ENCODE measurements around the gene ATP8A2. TPM values are rescaled to one million over a fixed set of nuclear protein-coding genes. Genes with fewer than 3 reads are reported as not detected.

ATP8A2 gene
- total and polyA plus RNA-seq, 9 of the 15 experiments (the other 6 are each of a cell fraction or from before 2014, with no cell fraction given): under 0.01 to 0.33 (median 0.06) TPM; not detected in 4

DNA sequence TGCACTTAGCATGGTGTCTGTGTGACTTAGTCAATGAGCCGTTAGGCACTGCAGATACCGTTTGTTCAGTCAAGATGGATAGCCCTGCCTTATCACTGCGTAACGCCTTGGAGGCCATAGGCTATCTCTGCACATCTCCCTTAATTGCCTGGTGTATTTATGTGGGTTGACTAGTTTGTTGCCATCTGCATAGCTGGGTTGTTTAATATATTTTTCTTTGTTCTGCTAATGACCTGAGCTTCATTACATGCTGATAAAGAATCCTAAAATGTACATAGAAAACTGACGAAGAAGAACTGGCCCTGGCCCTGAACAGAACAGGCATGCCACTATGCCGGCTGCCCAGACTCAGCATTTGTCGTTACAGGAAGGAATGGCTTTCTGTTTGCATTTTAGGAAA, 382.2 kb downstream of the ATP8A2 start:
- H3K27me3 ChIP-seq (ENCODE audit: control insufficient read depth in 2 of 2, insufficient read depth in 2 of 2, low read length in 2 of 2): peaks cover 0 to 11% of the 10 kb centered on the region in 2 experiments; a peak in 2 of 5 replicates
- no peaks in the 10 kb centered on the region for H4K20me1 ChIP-seq (replicated peaks; ENCODE audit: control insufficient read depth, insufficient read depth, low read length)
- no peak overlapping the region for H3K4me3 ChIP-seq
- ATAC-seq: no peak
- no peaks in the 10 kb centered on the region for H3K36me3 ChIP-seq (ENCODE audit: control insufficient read depth, insufficient read depth, low read length)
- H3K9me3 ChIP-seq (replicated peaks; ENCODE audit: control insufficient read depth, insufficient read depth, low read depth, low read length): no peaks in the 10 kb centered on the region
- intact Hi-C loops (cut with micrococcal nuclease) (no loop called here), in situ Hi-C loops (cut with MboI) (no loop called here)
- no peak for DNase-seq (ENCODE audit: extremely low read depth in 1 of 4, low spot score in 3 of 4)
- POLR2A ChIA-PET: interaction anchor here (1.2 kb wide), 1 partner anchor 9 kb away, joined by 3 read pairs; no protein-coding TSS in a partner anchor
- H3K4me1 ChIP-seq (replicated peaks in 1 of 2; ENCODE audit: control insufficient read depth in 2 of 2, insufficient read depth in 2 of 2, low read length in 2 of 2): no peaks in the 10 kb centered on the region
- H3K9ac ChIP-seq (ENCODE audit: insufficient read depth in 1 of 2, low read depth in 2 of 2, low read length in 2 of 2): no peak overlapping the region
- no peaks in the 10 kb centered on the region for H3K79me2 ChIP-seq (ENCODE audit: control insufficient read depth, insufficient read depth, low read length)
- FAIRE-seq: no peak
- no peak overlapping the region for H3K4me2 ChIP-seq (ENCODE audit: insufficient read depth, low read length)
- H3K27ac ChIP-seq (ENCODE audit: extremely low read depth, low read depth, low read length): no peak overlapping the region
- 2% methylated on average over 7 of the region's 7 CpGs for WGBS (ENCODE audit: insufficient coverage, low coverage, missing lambda C conversion rate)
- BruUV-seq (replicated peaks): no TSS peak
- CTCF ChIA-PET (ENCODE audit: low intra/inter-chr PET ratio): no interaction called here
- no peak overlapping the region for H2AFZ ChIP-seq (ENCODE audit: low read depth, low read length)
- no peaks in the 10 kb centered on the region for H3K9me1 ChIP-seq (ENCODE audit: control insufficient read depth, insufficient read depth, low read length)
- TF ChIP-seq ZNF12 (CRISPR knock-in tag; IDR thresholded peaks at IDR 0.05): no peak
- TF ChIP-seq PCBP1 (IDR thresholded peaks at IDR 0.05; ENCODE audit: low read depth, low read length, poor library complexity, severe bottlenecking): no peak
- TF ChIP-seq FIP1L1 (IDR thresholded peaks at IDR 0.05; ENCODE audit: low read depth, low read length, poor library complexity, severe bottlenecking): no peak
- TF ChIP-seq ZNF644 (tag; IDR thresholded peaks at IDR 0.05; ENCODE audit: low read depth): no peak
- TF ChIP-seq, protein P1, sequence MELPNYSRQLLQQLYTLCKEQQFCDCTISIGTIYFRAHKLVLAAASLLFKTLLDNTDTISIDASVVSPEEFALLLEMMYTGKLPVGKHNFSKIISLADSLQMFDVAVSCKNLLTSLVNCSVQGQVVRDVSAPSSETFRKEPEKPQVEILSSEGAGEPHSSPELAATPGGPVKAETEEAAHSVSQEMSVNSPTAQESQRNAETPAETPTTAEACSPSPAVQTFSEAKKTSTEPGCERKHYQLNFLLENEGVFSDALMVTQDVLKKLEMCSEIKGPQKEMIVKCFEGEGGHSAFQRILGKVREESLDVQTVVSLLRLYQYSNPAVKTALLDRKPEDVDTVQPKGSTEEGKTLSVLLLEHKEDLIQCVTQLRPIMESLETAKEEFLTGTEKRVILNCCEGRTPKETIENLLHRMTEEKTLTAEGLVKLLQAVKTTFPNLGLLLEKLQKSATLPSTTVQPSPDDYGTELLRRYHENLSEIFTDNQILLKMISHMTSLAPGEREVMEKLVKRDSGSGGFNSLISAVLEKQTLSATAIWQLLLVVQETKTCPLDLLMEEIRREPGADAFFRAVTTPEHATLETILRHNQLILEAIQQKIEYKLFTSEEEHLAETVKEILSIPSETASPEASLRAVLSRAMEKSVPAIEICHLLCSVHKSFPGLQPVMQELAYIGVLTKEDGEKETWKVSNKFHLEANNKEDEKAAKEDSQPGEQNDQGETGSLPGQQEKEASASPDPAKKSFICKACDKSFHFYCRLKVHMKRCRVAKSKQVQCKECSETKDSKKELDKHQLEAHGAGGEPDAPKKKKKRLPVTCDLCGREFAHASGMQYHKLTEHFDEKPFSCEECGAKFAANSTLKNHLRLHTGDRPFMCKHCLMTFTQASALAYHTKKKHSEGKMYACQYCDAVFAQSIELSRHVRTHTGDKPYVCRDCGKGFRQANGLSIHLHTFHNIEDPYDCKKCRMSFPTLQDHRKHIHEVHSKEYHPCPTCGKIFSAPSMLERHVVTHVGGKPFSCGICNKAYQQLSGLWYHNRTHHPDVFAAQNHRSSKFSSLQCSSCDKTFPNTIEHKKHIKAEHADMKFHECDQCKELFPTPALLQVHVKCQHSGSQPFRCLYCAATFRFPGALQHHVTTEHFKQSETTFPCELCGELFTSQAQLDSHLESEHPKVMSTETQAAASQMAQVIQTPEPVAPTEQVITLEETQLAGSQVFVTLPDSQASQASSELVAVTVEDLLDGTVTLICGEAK (IDR thresholded peaks at IDR 0.05): no peak
- TF ChIP-seq, protein P1 (CRISPR knock-in tag; IDR thresholded peaks at IDR 0.05): no peak
- TF ChIP-seq POLR2A (conservative IDR thresholded peaks at IDR 0.05): no peak
- no peak for TF ChIP-seq EGR1 (conservative IDR thresholded peaks at IDR 0.05)
- no peak for TF ChIP-seq PHF20 (IDR thresholded peaks at IDR 0.05; ENCODE audit: partially characterized antibody)
- no peak for TF ChIP-seq TEAD4 (IDR thresholded peaks at IDR 0.05; ENCODE audit: low read length)
- no peak for TF ChIP-seq TEAD4 (CRISPR knock-in tag; IDR thresholded peaks at IDR 0.05; ENCODE audit: borderline replicate concordance)

Data from K562 (cell line).